SK-N-SH treated with all-trans-retinoic acid at 6 μM for 48 hours (cell line): Measurements from ENCODE around the gene HES6.

ENCODE experiments used
- ATAC-seq: fragments of 200-7000 bp; cut with Tn5 transposase; 3 replicates; pipeline ENCODE4 v1.9.1; 2020; ENCODE audit warnings: mild to moderate bottlenecking, moderate library complexity
- ARNTL ChIP-seq: fragments of 450-650 bp; formaldehyde crosslinking; IDR thresholded peaks from 2 replicates; pipeline ENCODE4 v1.5.0; 2020; ENCODE audit warnings: low read depth, mild to moderate bottlenecking, moderate library complexity, borderline replicate concordance
- BACH2 ChIP-seq: fragments of 250-450 bp; sonication (Bioruptor Pico); IDR thresholded peaks from 2 replicates; pipeline ENCODE4 v1.9.0; 2021; ENCODE audit warnings: mild to moderate bottlenecking, borderline replicate concordance
- CSDC2 ChIP-seq: fragments of 250-450 bp; sonication (Bioruptor Pico); IDR thresholded peaks from 2 replicates; pipeline ENCODE4 v1.5.0; 2020; ENCODE audit warnings: mild to moderate bottlenecking, moderate library complexity
- CSRNP3 ChIP-seq: fragments of 250-450 bp; sonication (Bioruptor Pico); IDR thresholded peaks from 2 replicates; pipeline ENCODE4 v1.5.1; 2021; ENCODE audit warnings: mild to moderate bottlenecking, moderate library complexity
- ESRRG ChIP-seq: fragments of 250-450 bp; sonication (Bioruptor Pico); IDR thresholded peaks from 2 replicates; pipeline ENCODE4 v1.6.1; 2021; ENCODE audit warnings: mild to moderate bottlenecking
- ISL1 ChIP-seq: fragments of 250-450 bp; sonication (Bioruptor Pico); IDR thresholded peaks from 2 replicates; pipeline ENCODE4 v2.1.2; 2022; ENCODE audit warnings: mild to moderate bottlenecking, moderate library complexity
- OSR1 ChIP-seq: fragments of 250-450 bp; sonication (Bioruptor Pico); IDR thresholded peaks from 2 replicates; pipeline ENCODE4 v1.8.0; 2022; ENCODE audit warnings: moderate library complexity, mild to moderate bottlenecking, inconsistent platforms
- PPARA ChIP-seq: fragments of 250-450 bp; sonication (Bioruptor Pico); IDR thresholded peaks from 2 replicates; pipeline ENCODE4 v1.5.0; 2020; ENCODE audit warnings: mild to moderate bottlenecking, borderline replicate concordance
- RARB ChIP-seq: fragments of 250-450 bp; sonication (Bioruptor Pico); IDR thresholded peaks from 2 replicates; pipeline ENCODE4 v1.8.0; 2021; ENCODE audit warnings: mild to moderate bottlenecking, moderate library complexity
- SNAI2 ChIP-seq: fragments of 250-450 bp; sonication (Bioruptor Pico); IDR thresholded peaks from 2 replicates; pipeline ENCODE4 v1.5.0; 2020; ENCODE audit warnings: mild to moderate bottlenecking, moderate library complexity
- TCF4 ChIP-seq: fragments of 250-450 bp; sonication (Bioruptor Pico); IDR thresholded peaks from 2 replicates; pipeline ENCODE4 v1.8.0; 2021; ENCODE audit warnings: mild to moderate bottlenecking, moderate library complexity, borderline replicate concordance
- TOX ChIP-seq: fragments of 250-450 bp; sonication (Bioruptor Pico); IDR thresholded peaks from 2 replicates; pipeline ENCODE4 v1.8.0; 2021; ENCODE audit warnings: mild to moderate bottlenecking, moderate library complexity, borderline replicate concordance
- TSHZ2 ChIP-seq: fragments of 250-450 bp; sonication (Bioruptor Pico); IDR thresholded peaks from 2 replicates; pipeline ENCODE4 v1.5.0; 2020; ENCODE audit warnings: mild to moderate bottlenecking, moderate library complexity
- ZC3H10 ChIP-seq: fragments of 250-450 bp; sonication (Bioruptor Pico); IDR thresholded peaks from 2 replicates; pipeline ENCODE4 v1.5.1; 2021; ENCODE audit warnings: mild to moderate bottlenecking, moderate library complexity
- ZFP3 ChIP-seq: fragments of 250-450 bp; sonication (Bioruptor Pico); IDR thresholded peaks from 2 replicates; pipeline ENCODE4 v1.5.0; 2020; ENCODE audit warnings: mild to moderate bottlenecking, moderate library complexity
- ZFP30 ChIP-seq: fragments of 450-650 bp; formaldehyde crosslinking; IDR thresholded peaks from 2 replicates; pipeline ENCODE4 v1.5.0; 2022; ENCODE audit warnings: mild to moderate bottlenecking, moderate library complexity
- ZNF565 ChIP-seq: fragments of 450-650 bp; formaldehyde crosslinking; conservative IDR thresholded peaks from 2 replicates; pipeline ENCODE4 v1.5.0; 2020; ENCODE audit warnings: low read depth, mild to moderate bottlenecking, moderate library complexity
- ZNF70 ChIP-seq: fragments of 450-650 bp; formaldehyde crosslinking; IDR thresholded peaks from 2 replicates; pipeline ENCODE4 v1.5.0; 2020; ENCODE audit warnings: mild to moderate bottlenecking, moderate library complexity
- ZNF8 ChIP-seq: fragments of 450-650 bp; formaldehyde crosslinking; IDR thresholded peaks from 2 replicates; pipeline ENCODE4 v1.5.0; 2020; ENCODE audit warnings: mild to moderate bottlenecking, moderate library complexity
- TF ChIP-seq, protein P1 (sequence below): fragments of 250-450 bp; sonication (Bioruptor Pico); IDR thresholded peaks from 2 replicates; pipeline ENCODE4 v1.8.0; 2021; ENCODE audit warnings: low read depth, mild to moderate bottlenecking, moderate library complexity, borderline replicate concordance
- TF ChIP-seq, protein P2 (sequence below): fragments of 250-450 bp; sonication (Bioruptor Pico); IDR thresholded peaks from 2 replicates; pipeline ENCODE4 v1.5.1; 2020; ENCODE audit warnings: low read depth, mild to moderate bottlenecking, moderate library complexity

The HES6 gene

DNA sequence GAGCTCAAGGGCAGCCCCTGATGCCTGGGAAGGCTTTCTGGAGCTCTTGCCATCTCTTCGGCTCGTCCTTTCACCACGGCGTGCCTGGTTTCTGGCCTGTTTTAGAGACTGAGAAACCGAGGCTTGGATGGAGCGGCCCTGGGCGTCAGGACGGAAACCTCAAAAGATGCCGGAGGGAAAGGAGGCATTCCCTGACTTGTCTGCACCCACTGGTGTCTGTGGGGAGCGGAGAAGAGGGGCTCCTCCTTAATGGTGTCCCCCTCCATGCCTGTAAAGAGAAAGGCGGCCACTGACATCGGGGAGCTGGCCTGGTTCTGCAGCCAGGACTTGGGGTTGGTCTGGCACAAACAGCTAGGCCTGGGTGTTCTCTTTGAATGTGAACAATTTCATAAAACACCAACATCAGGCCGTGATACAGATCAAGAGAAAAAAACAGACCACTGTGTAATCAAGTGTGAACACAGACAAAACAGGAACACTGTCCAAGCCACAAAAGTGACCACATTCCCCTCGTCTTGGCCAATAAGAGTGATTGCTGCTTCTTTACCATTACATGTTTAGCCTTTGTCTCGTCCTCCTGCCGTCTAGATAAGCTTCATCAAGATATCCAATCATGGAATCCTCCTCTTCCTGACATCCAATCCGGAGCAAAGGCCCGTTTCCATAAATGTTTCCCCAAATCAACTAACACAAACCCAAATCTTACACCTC lies 35.7 kb downstream of the HES6 start:
- ATAC-seq, result no peak; the same call in 2 of the 3 replicates
- TF ChIP-seq CSRNP3 (CRISPR knock-in tag) (no peak), ISL1 (CRISPR knock-in tag) (no peak), ZNF565 (CRISPR knock-in tag) (no peak), CSDC2 (CRISPR knock-in tag) (0 out of 2 replicates have a peak, but pooled peaks have one; percentile 3)

DNA sequence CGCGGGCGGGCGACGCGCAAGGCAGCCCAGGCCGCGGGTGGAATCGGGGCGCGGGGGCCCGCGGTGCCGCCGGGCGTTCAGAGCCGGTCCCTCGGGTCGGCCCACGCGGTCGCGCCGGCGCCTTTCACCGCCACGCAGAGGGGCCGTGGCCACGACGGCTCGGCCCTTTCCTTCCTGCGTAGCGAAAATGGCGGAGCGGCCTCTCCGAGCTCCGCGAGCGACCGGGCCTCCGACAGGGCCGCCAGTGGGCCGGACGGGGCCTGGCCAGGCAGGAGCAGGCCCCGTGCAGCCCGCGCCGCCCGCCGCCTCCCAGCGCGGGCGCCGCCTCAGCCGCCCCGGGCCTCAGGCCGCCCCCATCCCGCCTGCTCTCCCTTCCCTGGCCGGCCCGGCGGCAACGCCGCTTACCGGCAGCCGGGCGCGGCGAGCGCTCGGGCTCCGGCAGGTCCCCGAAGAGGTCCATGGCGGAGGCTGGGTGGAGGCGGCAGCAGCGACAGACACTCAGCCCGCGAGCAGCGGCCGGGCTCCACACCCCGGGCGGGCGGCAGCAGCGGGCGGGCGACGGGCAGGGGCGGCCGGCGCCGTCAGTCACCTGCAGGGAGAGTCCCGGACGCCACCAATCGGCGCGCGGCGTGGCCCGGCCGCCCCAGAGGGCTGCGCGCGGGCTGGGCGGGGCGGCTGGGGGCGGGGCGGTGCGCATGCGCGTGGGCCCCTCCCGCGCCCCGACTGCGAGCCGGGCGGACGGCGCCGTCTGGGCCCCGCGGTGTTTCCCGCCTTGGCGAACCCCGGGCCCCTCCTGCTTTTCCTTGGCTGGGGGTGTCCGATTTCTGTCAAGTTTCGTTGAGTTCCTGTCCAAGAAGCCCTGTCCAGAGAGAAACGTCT lies 36.5 kb downstream of the HES6 start, which contains the start of gene ILKAP:
Gene ILKAP, minus strand, starts transcription at position 602 of the 879 bp plus-strand sequence. Its CDS starts 142 bp downstream, at position 460.
- ATAC-seq, result peak; percentile 99
- TF ChIP-seq CSDC2 (CRISPR knock-in tag) (0 out of 2 replicates have a peak, but pooled peaks have one; percentile 35), TSHZ2 (0 out of 2 replicates have a peak, but pooled peaks have one; percentile 17), CSRNP3 (CRISPR knock-in tag) (no peak), ZC3H10 (CRISPR knock-in tag) (no peak), ARNTL (CRISPR knock-in tag) (no peak)
- TF ChIP-seq, protein P1, sequence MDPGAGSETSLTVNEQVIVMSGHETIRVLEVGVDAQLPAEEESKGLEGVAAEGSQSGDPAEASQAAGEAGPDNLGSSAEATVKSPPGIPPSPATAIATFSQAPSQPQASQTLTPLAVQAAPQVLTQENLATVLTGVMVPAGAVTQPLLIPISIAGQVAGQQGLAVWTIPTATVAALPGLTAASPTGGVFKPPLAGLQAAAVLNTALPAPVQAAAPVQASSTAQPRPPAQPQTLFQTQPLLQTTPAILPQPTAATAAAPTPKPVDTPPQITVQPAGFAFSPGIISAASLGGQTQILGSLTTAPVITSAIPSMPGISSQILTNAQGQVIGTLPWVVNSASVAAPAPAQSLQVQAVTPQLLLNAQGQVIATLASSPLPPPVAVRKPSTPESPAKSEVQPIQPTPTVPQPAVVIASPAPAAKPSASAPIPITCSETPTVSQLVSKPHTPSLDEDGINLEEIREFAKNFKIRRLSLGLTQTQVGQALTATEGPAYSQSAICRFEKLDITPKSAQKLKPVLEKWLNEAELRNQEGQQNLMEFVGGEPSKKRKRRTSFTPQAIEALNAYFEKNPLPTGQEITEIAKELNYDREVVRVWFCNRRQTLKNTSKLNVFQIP (CRISPR knock-in tag), result no peak

DNA sequence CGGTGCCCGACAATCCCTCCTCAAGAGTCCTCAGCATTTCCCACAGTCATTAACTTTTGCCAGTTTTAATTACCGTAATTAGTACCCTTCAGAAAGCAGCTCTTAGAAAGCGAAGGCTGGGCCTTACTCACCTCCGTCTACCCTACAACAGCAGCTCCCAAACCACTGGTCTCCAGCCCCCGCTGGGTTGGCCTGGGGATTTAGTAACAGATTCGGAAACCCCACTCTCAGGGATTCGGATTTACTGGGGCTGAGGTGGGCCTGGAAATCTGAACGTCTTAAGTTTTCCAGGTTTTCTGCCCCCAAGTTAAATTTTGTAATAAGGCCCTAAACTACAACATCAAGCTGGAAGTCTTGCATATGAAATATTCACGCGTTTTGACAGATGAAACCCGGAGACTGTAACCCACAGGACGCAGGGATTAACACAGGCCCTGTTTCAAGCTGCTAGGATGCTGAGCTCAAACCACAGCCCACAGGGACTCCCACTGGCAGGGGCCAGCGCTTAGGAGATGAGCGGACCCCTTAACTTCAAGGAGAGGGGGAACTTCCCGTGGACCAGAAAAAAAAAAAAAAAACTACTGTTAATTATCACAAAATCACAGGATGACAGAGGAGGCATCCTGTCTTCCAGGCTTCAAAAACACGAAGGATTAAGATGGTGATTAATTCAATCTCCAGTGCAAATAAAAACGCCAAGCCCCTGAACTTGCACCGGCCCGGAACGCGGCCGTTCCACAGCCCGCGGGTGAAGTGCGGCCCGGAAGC lies 37.3 kb downstream of the HES6 start:
- no peak for TF ChIP-seq SNAI2
- no peak for TF ChIP-seq PPARA (CRISPR knock-in tag)
- no peak for TF ChIP-seq ZFP3 (CRISPR knock-in tag)
- TF ChIP-seq ZNF8 (CRISPR knock-in tag), result no peak
- no peak for TF ChIP-seq BACH2 (CRISPR knock-in tag)
- no peak for TF ChIP-seq RARB
- no peak for TF ChIP-seq ZFP30 (CRISPR knock-in tag)
- no peak for TF ChIP-seq CSDC2 (CRISPR knock-in tag)
- TF ChIP-seq, protein P1 (CRISPR knock-in tag), result no peak
- no peak for TF ChIP-seq CSRNP3 (CRISPR knock-in tag)
- TF ChIP-seq TOX, result no peak
- no peak for TF ChIP-seq TCF4 (CRISPR knock-in tag)
- TF ChIP-seq ESRRG (CRISPR knock-in tag), result no peak
- TF ChIP-seq ZC3H10 (CRISPR knock-in tag), result no peak
- no peak for TF ChIP-seq ISL1 (CRISPR knock-in tag)
- TF ChIP-seq, protein P2, sequence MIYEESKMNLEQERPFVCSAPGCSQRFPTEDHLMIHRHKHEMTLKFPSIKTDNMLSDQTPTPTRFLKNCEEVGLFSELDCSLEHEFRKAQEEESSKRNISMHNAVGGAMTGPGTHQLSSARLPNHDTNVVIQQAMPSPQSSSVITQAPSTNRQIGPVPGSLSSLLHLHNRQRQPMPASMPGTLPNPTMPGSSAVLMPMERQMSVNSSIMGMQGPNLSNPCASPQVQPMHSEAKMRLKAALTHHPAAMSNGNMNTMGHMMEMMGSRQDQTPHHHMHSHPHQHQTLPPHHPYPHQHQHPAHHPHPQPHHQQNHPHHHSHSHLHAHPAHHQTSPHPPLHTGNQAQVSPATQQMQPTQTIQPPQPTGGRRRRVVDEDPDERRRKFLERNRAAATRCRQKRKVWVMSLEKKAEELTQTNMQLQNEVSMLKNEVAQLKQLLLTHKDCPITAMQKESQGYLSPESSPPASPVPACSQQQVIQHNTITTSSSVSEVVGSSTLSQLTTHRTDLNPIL (CRISPR knock-in tag), result no peak
- TF ChIP-seq ARNTL (CRISPR knock-in tag), result no peak
- TF ChIP-seq ZNF70, result no peak
- TF ChIP-seq OSR1 (CRISPR knock-in tag), result no peak
- peak; percentile 22; the same call in 2 of the 3 replicates for ATAC-seq
